Cardiac fibroblast (primary cell): ENCODE data around the gene FBXO9.
A peak's percentile ranks its signal among the peaks of the same experiment; 100 is the strongest.

ENCODE experiments used
- DNase-seq, 2 donors: peaks; one replicate each; pipeline versions ENCODE4 v3.0.0 to v3.0.0-alpha.2; 2010; ENCODE audit warnings: low read depth in 2 of 2
- H3K4me3 ChIP-seq, 2 donors: replicated peaks in 1 of 2; 1 replicate in 1 of 2; 2 replicates in 1 of 2; pipeline ENCODE4 v1.5.1; 2011; ENCODE audit warnings: low read depth in 2 of 2, low read length in 2 of 2, mild to moderate bottlenecking in 2 of 2, moderate library complexity in 1 of 2
- TF ChIP-seq, protein P1 (sequence below): IDR thresholded peaks from one replicate; pipeline ENCODE4 v1.5.1; 2011; ENCODE audit warnings: low read depth, mild to moderate bottlenecking, low read length, inconsistent platforms

The FBXO9 gene

DNA sequence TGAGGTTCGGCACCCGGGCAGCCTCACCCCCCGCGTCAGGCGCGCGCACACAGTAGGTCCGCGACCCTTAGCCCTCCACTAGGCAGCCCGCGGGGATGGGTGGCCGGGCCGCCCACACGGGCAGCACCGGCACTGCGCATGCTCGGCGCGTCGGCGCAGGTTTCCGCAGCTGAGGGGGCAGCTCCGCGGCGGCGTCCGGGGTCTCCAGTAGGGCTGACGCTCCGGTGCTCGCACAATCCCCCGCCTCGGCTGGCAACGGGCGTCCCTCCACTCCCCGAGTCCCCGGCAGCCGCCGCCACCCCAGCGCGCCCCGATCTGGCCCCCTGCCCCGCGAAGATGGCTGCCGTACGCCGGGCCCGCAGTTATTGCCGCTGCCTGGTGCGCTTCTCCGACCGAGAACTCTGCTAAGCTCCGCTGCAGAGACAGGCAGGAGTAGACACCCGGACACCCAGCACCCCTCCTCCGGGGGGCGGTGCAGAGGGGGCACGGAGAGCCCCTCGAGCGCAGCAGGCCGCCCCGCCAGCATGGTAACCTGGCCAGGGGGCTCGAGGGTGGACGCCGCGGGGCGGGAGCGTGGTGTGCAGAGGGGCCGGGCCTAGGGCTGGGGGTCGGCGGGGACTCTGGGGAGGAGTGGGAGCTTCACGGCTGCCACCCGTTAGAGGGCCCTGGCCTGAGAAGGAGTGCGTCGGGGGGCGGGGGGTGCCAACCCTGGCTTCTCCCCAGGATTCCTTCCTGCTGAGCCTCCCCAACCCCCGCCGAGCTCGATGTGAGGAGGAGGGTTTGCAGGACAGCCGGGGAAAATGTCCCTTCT lies at the start of gene FBXO9:
Gene FBXO9 (plus strand): TSS at position 139 of the 811 bp plus-strand sequence. CDS start 386 bp downstream, at position 525.
- TF ChIP-seq, protein P1, sequence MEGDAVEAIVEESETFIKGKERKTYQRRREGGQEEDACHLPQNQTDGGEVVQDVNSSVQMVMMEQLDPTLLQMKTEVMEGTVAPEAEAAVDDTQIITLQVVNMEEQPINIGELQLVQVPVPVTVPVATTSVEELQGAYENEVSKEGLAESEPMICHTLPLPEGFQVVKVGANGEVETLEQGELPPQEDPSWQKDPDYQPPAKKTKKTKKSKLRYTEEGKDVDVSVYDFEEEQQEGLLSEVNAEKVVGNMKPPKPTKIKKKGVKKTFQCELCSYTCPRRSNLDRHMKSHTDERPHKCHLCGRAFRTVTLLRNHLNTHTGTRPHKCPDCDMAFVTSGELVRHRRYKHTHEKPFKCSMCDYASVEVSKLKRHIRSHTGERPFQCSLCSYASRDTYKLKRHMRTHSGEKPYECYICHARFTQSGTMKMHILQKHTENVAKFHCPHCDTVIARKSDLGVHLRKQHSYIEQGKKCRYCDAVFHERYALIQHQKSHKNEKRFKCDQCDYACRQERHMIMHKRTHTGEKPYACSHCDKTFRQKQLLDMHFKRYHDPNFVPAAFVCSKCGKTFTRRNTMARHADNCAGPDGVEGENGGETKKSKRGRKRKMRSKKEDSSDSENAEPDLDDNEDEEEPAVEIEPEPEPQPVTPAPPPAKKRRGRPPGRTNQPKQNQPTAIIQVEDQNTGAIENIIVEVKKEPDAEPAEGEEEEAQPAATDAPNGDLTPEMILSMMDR = no peak
- H3K4me3 ChIP-seq = peak within 1 kb of the TSS; percentile 79 to 90
- DNase-seq = peak in 1 of 2 donors; percentile 59

DNA sequence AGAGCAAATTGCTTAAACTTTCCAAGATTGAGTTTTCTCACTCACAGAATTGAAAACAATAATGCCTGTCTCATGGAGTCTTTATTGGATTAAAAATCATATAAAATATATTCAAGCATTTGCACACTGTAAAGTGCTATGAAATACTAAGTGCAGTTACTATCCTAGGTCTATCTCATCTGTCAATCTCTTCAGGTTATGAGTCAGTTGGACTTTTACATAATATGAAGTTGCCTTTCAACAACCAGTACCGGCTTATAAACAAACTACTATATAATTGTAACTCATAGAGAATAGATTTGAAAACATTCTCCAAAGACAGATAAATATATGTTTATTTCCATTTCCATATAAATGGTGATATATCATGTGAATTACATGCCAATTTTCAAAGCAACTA lies 49.7 kb upstream of the FBXO9 start:
- TF ChIP-seq, protein P1 = no peak
- DNase-seq = no peak
- no peak overlapping the region for H3K4me3 ChIP-seq

DNA sequence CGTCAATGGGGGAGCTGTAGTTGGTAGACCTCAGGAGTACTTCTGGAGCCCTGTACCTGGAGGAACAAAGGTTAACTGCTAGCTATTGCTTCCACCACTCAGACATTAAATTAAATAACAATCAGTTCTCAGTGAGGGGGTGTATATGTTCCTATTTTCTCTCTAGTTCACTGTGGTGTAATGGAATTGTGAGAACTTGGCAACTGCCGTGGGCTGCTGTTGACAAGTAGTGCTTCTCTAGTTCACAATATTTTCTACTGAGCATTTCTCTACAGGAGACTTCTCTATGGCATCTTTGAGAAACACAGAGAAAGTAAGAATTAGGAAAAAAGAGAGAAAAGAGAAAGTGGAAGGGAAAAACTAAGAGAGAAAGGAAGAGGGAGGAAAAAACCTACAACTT lies 46.8 kb upstream of the FBXO9 start:
- TF ChIP-seq, protein P1 = no peak
- DNase-seq = no peak
- H3K4me3 ChIP-seq = no peak overlapping the region

DNA sequence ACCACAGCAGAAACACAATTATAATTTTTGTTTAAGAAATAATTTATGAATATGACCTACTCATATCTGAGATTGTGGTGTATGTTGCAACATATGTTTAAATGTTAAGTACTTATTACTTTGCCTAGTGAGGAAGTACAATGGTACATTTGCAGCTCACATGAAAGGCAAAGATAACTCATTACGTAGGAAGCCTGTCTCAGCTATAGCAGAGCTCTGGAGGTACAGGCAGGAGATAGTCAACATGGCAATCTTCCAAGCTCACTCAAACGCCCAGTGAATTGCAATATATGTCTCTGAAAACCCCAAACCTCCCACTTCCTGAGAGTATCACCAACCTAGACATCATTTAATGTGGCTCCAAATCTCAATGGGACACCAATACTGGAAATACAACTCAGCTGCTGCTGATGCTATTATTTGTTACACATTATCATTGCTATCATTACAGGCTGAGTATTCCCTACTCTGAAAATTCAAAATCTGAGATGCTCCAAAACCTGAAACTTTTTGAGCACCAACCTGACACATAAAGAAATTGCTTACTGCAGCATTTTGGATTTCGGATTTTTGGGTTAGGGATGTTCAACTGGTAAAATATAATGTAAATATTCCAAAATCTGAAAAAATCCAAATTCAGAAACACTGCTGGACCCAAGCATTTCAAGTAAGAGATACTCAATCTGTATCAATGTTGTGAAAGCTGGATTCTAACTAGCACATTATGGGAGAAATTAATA lies 45.0 kb upstream of the FBXO9 start:
- H3K4me3 ChIP-seq = no peak overlapping the region
- peak; percentile 50 to 90 for DNase-seq
- TF ChIP-seq, protein P1 = no peak

DNA sequence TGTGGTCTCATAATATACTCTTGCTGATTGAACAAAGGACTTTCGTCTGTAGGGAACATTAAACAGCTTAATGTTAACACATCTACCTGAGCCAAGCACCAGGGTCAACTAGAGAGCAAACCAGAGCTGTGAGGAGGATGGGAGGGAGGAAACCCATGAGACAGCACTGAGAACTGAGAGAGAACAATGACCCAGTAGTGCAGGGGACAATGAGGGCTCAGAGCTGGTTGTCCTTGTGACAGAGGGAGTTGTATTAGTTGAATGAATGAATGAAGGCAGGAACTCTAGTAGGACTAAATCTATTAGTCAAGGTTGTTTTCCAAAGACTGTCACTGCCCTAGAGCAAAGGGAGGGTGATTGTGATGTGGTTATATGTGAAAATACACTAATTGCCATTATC lies 41.9 kb upstream of the FBXO9 start:
- TF ChIP-seq, protein P1 = no peak
- DNase-seq = no peak
- H3K4me3 ChIP-seq = no peak overlapping the region

DNA sequence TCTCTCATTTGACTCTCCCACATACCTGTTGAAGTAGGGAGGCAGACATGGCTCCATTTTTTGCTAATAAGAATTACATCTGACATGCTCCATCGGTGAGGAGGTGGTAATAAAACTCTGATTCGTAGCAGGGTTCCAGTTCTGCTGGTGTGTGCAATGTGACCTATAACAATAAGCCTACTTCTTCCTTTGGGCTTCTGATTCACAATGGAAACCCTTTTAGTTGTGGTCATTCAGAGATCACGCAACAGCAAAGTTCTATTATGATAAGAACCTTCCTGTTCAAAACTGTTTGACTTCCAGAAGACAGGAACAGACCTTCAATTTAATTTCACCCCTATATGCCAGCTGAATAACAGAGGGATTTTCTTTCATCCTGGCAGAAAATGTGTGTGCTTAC lies 38.7 kb upstream of the FBXO9 start:
- no peak overlapping the region for H3K4me3 ChIP-seq
- no peak for DNase-seq
- TF ChIP-seq, protein P1 = no peak
